ENCODE measurements around the gene ADAM20. TPM values are rescaled to one million over a fixed set of nuclear protein-coding genes. Genes with fewer than 3 reads are reported as not detected.

ADAM20 gene
- 0.02 to 0.03 TPM in 2 of 5 replicates, not detected in the others for total RNA-seq (2022; extraction: Qiagen RNA extraction)

DNA sequence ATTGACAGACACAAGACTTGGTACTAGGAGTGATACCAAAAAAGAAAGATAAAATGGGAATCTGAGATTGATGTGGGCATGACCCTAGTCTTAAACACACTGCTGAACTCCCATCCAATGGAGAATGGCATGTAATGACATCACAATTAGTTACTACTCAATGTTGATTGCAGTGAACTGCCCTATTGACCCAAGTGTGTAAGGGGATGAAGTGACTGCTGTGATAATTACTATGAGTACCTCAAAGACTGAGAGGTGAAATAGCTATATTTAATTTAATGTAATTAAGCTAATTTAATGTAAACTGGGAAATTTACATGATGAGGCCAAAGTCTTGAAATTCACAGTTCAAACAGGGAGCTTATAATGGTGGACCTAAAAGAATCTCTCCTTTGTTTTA lies at the start of gene ADAM20:
Gene ADAM20, minus strand, starts transcription at position 101 of the 400 bp plus-strand sequence. CDS start 10,247 bp downstream, outside the sequence.

Other genes with a start within 250 kb of the ADAM20 start
- 53.7 to 62.7 TPM (median 56.4 TPM) in 5 replicates for gene COX16, start 175.3 kb downstream of the ADAM20 start, total RNA-seq (2022; extraction: Qiagen RNA extraction)
- 6.6 to 10.8 TPM (median 9.6 TPM) in 5 replicates for gene SYNJ2BP, start 117.9 kb downstream of the ADAM20 start, total RNA-seq (2022; extraction: Qiagen RNA extraction)
- 0.02 to 0.03 TPM in 2 of 5 replicates, not detected in the others for gene ADAM21, start 82.8 kb downstream of the ADAM20 start, total RNA-seq (2022; extraction: Qiagen RNA extraction)
- gene MED6, start 65.7 kb upstream of the ADAM20 start, total RNA-seq (2022; extraction: Qiagen RNA extraction): 38.8 to 46.1 TPM (median 41.0 TPM) in 5 replicates
- gene TTC9, start 106.9 kb upstream of the ADAM20 start, total RNA-seq (2022; extraction: Qiagen RNA extraction): 3.0 to 3.8 TPM (median 3.2 TPM) in 5 replicates